GM21360 (cell line): ENCODE data around the gene C4orf50.

Experiments used
- ATAC-seq: cut with Tn5 transposase; IDR thresholded peaks from one replicate; pipeline ENCODE4 v1.9.1; 2021; ENCODE audit warnings: mild to moderate bottlenecking, moderate library complexity; ENCODE audit not compliant: unreplicated experiment

The C4orf50 gene

DNA sequence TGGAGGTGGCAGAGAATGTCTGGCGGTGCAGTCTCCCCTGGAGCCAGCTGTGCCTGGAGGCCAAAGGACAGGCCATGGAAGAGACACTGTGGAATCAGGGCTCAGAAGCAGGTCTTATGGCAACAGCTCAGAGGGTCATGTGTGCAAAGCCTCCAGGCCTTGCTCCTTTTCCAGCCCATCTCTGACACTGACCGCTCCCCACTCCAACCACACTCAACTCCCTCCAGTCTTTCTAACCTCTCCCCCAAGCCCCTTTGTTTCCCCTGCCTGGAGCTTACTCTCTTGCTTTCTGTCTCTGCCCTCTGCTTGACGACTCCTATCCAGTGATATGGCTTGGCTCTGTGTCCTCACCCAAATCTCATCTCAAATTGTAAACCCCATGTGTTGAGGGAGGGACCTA is 91.1 kb downstream of the C4orf50 start:
- ATAC-seq = no peak

DNA sequence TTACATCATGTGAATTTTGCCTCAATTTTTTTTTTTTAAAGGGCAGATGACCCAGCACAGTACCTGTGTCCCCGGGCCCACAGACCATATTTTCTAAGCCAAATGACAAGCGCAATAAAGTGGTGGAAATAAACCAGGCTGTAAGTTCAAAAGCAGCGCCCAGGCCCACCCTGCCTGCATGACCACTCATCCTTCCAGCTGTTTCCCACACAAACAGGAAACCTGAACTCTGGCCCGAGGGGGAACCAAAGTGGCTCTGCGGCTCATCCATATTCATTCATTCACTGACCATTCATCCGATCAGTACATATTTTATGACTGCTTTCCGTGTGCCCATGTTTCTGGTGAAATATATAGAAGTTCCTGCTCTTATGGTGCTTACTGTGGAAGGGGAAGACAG is 91.6 kb downstream of the C4orf50 start:
- no peak for ATAC-seq

DNA sequence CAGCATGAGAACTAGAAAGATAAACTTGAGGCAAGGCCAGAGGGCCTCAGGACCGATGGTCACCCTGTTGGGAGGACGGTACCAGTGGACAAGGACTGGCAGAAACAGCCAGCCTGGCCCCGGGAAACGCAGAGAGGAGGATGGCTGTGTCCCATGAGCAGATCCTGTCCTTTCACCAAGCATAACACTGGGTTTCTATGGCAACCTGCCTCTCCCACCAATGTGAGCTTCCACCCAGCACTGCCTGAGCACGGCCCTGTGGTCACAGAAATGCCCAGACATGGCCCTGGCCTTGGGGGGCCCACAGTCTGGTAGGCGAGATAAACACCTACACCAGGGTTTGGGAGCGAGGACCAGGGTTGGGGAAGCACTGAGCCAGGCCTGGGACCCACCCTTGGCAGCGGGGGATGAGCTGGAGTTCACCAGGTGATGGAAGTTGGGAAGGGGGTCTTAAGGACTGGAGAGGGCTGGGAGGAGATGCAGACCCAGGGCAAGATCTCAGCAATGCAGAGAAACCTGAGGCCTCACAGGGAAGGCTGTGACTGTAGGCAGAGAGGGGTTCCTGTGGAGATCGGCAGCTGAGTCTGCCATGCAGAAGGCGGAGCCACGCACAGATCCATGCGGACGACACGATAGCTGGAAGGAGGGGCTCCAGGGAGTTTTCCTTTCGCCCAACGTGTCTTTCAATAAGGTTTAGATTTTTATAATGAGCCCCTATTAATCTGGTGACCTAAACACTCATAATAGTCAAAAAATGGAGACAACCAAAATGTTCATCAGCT is 92.6 kb downstream of the C4orf50 start:
- ATAC-seq = no peak

GRCh38 chr4:5924461-5925125 is 93.6 kb downstream of the C4orf50 start:
- no peak for ATAC-seq

DNA sequence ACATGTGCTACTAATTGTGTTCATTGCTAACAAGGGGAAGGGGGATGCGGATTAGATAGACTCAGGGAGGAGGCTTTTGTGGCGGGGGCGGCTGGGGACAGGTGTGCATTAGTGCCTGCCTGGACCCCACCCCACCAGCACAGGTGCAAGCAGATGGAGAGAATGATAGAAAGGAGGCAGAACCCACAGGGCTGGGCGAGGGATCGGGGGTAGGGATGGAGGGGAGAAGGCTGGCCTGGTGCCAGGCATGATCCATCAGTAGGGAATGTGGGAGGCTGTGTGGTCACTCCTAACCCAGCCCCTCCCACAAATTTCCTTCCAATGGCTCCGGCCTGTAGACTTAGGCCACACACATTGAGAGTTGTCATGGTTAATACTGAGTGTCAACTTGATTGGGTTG is 94.9 kb downstream of the C4orf50 start:
- ATAC-seq = no peak

DNA sequence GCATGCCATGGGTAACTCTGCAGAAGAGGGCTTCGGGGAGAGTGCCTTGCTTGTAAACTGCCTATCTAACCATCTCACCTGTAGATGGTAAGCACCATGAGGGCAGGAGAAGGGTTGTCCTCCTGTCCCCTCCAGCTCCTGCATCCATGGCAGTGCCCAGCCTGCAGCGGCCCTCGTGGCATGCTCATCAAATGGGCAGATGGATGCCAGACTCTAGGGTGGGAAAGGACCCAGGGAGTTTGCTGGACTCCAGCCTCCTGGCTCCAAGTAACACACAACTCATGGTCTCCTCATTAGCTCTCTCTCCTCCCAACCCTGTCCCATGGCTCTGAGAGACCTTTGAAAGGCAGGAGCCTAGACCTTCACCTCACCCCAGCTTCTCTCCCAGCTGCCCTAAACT is 95.7 kb downstream of the C4orf50 start:
- ATAC-seq = no peak

GRCh38 chr4:5921981-5922380 is 96.2 kb downstream of the C4orf50 start:
- ATAC-seq = no peak

DNA sequence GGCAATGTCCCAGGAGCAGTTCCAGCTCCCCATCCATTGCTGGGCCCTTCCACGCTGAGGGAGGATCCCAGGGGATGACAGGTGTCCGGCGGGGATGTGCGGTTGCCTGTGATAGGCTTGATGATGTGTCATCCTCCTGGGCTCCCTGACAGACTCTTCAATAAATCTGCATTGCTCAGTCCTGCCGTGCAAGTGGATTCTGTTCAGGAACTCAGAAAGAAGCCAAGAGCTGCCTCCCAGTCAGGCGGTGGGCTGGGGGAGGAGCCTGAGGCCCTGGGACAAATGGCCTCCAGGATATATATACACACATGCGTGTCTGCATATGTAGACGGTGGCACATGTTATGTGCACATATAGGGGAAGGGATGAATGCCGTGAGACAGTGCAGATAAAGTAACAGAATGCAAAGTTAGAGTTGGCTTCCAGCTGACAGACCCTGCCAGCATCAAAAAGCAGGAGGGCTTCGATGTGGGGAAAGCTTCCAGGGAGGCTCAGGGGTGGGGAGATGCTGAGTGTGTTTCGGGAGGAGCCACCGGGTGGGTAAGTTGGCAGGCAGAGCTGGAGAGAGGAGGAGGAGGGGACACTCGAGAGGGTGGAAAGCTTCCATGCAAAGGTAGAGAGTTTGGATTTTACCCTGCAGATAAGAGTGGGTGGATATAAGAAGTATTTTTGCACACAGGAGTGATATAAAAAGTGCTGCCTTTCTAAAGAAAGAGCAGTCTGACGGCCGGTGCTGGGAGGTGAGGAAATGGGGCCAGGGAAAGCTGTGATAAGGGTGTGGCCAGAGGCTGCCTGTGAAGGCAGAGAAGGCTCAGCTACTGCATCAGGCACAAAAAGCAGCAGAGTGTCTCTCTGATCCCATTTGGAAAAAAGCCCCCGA is 96.9 kb downstream of the C4orf50 start:
- no peak for ATAC-seq

GRCh38 chr4:5919571-5919970 is 98.7 kb downstream of the C4orf50 start:
- ATAC-seq = no peak

DNA sequence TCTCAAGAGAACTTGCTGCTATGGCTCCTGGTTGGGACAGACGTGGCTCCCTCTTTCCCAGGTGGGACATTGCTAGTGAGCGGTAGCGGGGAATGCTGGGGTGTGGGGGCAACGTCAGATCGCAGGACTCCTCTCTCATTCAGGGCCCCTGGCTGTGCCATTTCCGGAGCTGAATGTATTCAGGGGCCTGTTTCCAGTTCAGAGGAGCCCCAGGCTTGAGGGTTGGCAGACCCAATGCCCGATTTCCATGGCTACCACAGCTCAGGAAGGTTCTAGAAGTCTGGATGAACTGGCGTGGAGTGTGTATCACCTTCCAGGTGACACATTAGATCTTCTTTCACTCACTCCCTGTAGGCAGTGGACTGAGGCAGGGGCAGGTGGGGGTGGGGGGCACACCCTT is 99.2 kb downstream of the C4orf50 start:
- ATAC-seq = no peak

DNA sequence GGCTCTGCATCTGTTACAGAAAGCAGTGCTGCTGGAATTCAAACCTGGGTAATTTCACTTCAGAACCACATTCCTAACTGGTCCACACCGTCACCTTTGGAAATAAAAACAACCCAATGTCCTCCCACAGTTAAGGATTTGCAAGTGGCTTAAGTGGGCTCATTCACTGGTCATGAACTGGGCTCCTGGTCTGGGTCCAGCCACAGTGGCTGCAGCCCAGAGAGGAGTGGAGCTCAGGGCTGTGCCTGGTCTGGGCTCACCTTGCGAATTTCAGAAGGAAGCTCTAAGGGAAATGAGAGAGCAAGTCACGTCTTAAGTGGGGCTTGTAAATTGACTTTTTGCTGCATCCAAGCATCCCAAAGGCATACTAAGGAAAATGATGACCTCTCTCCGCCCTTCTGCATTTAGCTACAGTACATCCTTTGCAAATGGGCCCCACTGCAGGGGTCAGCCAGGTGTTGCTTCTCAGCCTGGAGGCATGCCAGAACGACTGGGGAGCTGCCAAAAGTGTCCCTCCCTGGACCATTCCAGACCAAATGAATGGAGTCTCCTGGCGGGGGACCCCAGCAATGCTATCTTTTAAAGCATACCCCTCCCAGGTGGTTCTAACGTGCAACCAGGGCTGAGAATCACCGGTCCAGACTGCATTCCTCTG is 99.8 kb downstream of the C4orf50 start:
- ATAC-seq = no peak

- no peak for ATAC-seq
Measured at GRCh38 chr4:5917672-5918071, 100.6 kb downstream of the C4orf50 start.

DNA sequence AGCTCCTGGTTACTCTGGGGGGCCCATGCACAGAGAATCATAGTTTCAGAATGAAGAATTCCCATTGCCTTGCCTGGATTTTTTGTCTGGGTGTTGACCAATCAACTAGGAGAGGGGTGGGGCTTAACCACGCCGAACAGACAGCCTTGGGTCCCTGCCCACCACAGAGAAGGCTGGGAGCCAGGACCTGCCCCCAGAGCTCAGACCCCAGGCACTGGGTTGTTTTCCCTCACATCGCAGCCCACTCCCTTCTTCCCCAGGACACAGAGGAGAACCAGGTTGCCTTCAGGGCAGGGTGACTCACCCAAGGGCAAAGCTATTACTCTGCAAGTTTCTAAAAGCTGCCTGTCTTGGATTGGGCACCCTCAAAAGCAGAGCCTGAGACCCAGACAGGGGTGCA is 102.0 kb downstream of the C4orf50 start:
- no peak for ATAC-seq

DNA sequence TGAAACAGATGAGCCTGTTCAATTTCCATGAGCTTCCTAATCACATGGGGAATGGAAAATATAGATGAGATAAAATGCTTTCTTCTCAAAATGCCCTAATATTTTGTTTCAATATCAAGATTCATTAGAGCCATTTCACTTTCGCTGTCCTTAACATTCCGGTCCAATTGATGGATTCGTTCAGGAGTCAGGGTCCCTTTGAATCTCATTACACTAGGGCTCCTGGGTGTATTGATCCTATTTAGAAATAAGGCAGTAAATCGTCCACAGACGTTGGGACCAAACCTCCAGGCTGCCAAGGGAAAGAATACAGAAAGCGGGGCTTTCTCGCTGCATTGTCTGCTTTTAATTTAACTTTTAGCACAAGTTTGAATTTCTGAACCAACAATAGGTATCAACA is 104.8 kb downstream of the C4orf50 start:
- ATAC-seq = no peak

DNA sequence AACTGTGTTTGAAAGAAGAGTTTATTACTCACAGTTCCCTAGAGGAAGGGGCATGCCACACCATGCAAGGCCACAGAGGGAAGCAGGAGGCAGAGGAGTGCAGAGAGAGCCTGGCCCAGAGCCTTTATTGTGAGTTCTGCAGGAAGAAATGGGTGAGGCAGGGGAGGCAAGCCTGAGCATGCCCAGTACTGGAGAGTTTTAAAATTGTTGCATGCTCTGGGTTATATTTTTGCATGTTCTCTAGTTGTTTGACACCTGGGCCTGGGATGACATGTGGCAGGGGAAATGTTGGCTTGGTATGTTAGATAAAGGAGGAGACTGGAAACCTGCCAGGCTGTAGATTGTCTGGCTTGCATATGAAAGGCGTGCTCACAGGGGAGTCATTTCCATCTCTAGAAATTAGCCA is 105.6 kb downstream of the C4orf50 start:
- ATAC-seq = no peak

DNA sequence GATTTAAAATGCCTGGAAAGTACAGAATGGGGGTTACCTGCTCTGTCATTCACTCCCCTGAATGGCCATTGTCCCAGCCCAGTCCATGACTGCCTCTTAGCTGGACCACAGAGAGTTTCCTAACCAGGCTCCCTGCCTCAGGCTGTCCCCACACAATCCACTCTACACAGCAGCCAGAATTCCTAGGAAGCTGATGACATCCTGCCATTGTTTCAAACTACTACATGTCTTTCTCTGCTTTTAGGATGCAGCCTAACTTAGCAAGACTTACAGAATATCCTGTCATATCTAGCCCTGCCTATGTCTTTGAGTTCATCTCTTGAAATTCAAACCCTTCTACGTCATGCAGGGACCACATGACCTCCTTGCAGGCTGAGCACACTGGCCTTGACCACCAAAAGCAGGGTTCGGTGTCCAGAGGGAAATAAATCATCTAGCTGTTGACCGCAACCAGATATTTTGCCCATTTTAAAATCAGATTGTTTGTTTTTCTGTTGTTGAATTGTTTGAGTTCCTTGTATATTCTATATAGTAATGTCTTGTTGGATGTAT is 109.3 kb downstream of the C4orf50 start:
- no peak for ATAC-seq

- no peak for ATAC-seq
Measured at GRCh38 chr4:5906191-5906590, 112.0 kb downstream of the C4orf50 start.

GRCh38 chr4:5905714-5906113 is 112.5 kb downstream of the C4orf50 start:
- no peak for ATAC-seq

- ATAC-seq = no peak
Measured at GRCh38 chr4:5900844-5901243, 117.4 kb downstream of the C4orf50 start.

DNA sequence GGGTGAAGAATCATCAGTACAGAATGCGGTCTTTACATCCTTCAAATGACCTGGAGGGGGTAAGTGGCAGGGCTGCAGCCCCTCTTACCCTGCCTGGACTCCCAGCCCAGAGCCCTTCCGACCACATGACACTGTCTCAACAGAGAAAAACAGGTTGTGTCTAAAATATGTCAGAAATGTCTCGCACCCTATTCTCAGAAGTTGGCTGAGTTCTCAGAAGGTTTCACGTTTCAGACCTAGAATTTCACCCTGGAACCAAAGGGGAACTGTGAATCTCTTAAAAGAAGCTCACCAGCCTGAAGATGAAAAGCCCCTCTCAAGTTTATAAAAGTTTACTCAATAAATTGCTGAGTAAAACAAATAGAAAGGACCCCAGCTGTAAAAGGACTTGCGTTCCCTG is 118.3 kb downstream of the C4orf50 start:
- no peak for ATAC-seq

- ATAC-seq = no peak
Measured at GRCh38 chr4:5899396-5899795, 118.8 kb downstream of the C4orf50 start.
